OCI-LY3 (cell line): Measurements from ENCODE around the gene IRF1.

ENCODE experiments used
- H2AFZ ChIP-seq: fragments of 200-600, 300-600 bp; shearing (Covaris generic); 2 replicates; pipeline ENCODE4 v1.6.0; 2014; ENCODE audit warnings: antibody characterized with exemption, low read depth, low read length
- H3K27ac ChIP-seq: fragments of 200-600, 300-600 bp; sonication (generic); 2 replicates; pipeline ENCODE4 v1.5.1; 2014; ENCODE audit warnings: mild to moderate bottlenecking, low read length, moderate library complexity, mixed read lengths
- H3K27me3 ChIP-seq: fragments of 200-600, 300-600 bp; sonication (generic); 2 replicates; pipeline ENCODE4 v1.6.1; 2014; ENCODE audit warnings: low read depth, low read length, mixed read lengths
- H3K36me3 ChIP-seq: fragments of 200-600, 300-600 bp; sonication (generic); replicated peaks from 2 replicates; pipeline ENCODE3; 2014; ENCODE audit warnings: low read depth, low read length, mixed read lengths
- H3K4me1 ChIP-seq: fragments of 300-600, 200-600 bp; sonication (generic); 2 replicates; pipeline ENCODE4 v1.6.1; 2014; ENCODE audit warnings: low read length, mixed read lengths
- H3K4me2 ChIP-seq: fragments of 200-600, 300-600 bp; sonication (generic); 2 replicates; pipeline ENCODE4 v1.6.1; 2014; ENCODE audit warnings: low read length, mixed read lengths
- H3K4me3 ChIP-seq: fragments of 300-600, 200-600 bp; sonication (generic); 2 replicates; pipeline ENCODE4 v1.5.1; 2014; ENCODE audit warnings: antibody characterized with exemption, mild to moderate bottlenecking, low read length, moderate library complexity
- H3K79me2 ChIP-seq: fragments of 300-600, 200-600 bp; shearing (Covaris generic); 2 replicates; pipeline ENCODE4 v1.6.1; 2014; ENCODE audit warnings: mild to moderate bottlenecking, low read length, mixed read lengths
- H3K9ac ChIP-seq: fragments of 300-600, 200-600 bp; shearing (Covaris generic); 2 replicates; pipeline ENCODE4 v1.6.0; 2014; ENCODE audit warnings: mild to moderate bottlenecking, low read length, moderate library complexity
- H3K9me3 ChIP-seq: fragments of 200-600, 300-600 bp; shearing (Covaris generic); 2 replicates; pipeline ENCODE4 v1.6.1; 2014; ENCODE audit warnings: low read length, mixed read lengths; ENCODE audit not compliant: insufficient read depth
- H4K20me1 ChIP-seq: fragments of 200-600, 300-600 bp; sonication (generic); 2 replicates; pipeline ENCODE4 v1.6.1; 2016; ENCODE audit warnings: low read length, mixed read lengths; ENCODE audit not compliant: insufficient read depth
- CTCF ChIP-seq: fragments of 200-600, 300-600 bp; sonication (generic); IDR thresholded peaks from 2 replicates; pipeline ENCODE4 v1.5.1; 2014; ENCODE audit warnings: antibody characterized with exemption, low read length, low read depth
- EZH2phosphoT487 ChIP-seq: fragments of 200-600 bp; shearing (Covaris generic); IDR thresholded peaks from 2 replicates; pipeline ENCODE4 v1.6.1; 2018; ENCODE audit warnings: antibody characterized with exemption, mixed run types, low read depth

Gene IRF1

GRCh38 chr5:132476876-132477781, 13.4 kb downstream of the IRF1 start:
- Histone ChIP-seq H3K27me3 (no peaks in the 10 kb centered on the region), H3K27ac (no peak overlapping the region), H4K20me1 (no peaks in the 10 kb centered on the region), H3K36me3 (peaks cover 7% of the 10 kb centered on the region), H3K79me2 (no peaks in the 10 kb centered on the region), H3K4me2 (no peak overlapping the region), H2AFZ (no peak overlapping the region), H3K4me3 (no peak overlapping the region), H3K9ac (no peak overlapping the region), H3K4me1 (peaks cover 22% of the 10 kb centered on the region), H3K9me3 (no peaks in the 10 kb centered on the region)
- TF ChIP-seq CTCF (no peak), EZH2phosphoT487 (no peak)

GRCh38 chr5:132475987-132476875, 14.3 kb downstream of the IRF1 start:
- H4K20me1 ChIP-seq, result no peaks in the 10 kb centered on the region
- no peak overlapping the region for H3K27ac ChIP-seq
- no peak for TF ChIP-seq EZH2phosphoT487
- TF ChIP-seq CTCF, result no peak
- no peak overlapping the region for H3K4me2 ChIP-seq
- no peak overlapping the region for H3K9ac ChIP-seq
- H3K4me1 ChIP-seq, result peaks cover 22% of the 10 kb centered on the region
- H3K27me3 ChIP-seq, result no peaks in the 10 kb centered on the region
- peaks cover 2% of the 10 kb centered on the region for H3K36me3 ChIP-seq
- no peak overlapping the region for H2AFZ ChIP-seq
- H3K4me3 ChIP-seq, result no peak overlapping the region
- H3K9me3 ChIP-seq, result no peaks in the 10 kb centered on the region
- H3K79me2 ChIP-seq, result no peaks in the 10 kb centered on the region

GRCh38 chr5:132475497-132475882, 15.1 kb downstream of the IRF1 start:
- Histone ChIP-seq H3K4me3 (no peak overlapping the region), H3K4me1 (peaks cover 22% of the 10 kb centered on the region), H4K20me1 (no peaks in the 10 kb centered on the region), H3K4me2 (no peak overlapping the region), H3K79me2 (no peaks in the 10 kb centered on the region), H3K9ac (no peak overlapping the region), H3K36me3 (no peaks in the 10 kb centered on the region), H3K9me3 (no peaks in the 10 kb centered on the region), H3K27me3 (no peaks in the 10 kb centered on the region), H3K27ac (no peak overlapping the region), H2AFZ (no peak overlapping the region)
- TF ChIP-seq EZH2phosphoT487, result no peak
- TF ChIP-seq CTCF, result no peak
